H9 (cell line): ENCODE results near the gene CCDC28A. TPM values are rescaled to one million over a fixed set of nuclear protein-coding genes. Genes with fewer than 3 reads are reported as not detected.

Experiments used
- DNase-seq: peaks from one replicate; pipeline ENCODE4 v3.0.0-alpha.2; 2017
- H2AFZ ChIP-seq: one replicate; pipeline ENCODE4 v1.6.1; 2013; ENCODE audit warnings: mild to moderate bottlenecking, low read length, control low read depth, moderate library complexity
- H2AK5ac ChIP-seq: 2 replicates; pipeline ENCODE4 v1.6.1; 2013; ENCODE audit warnings: low read length, control low read depth, mixed read lengths; ENCODE audit not compliant: insufficient read length
- H2BK120ac ChIP-seq: one replicate; pipeline ENCODE4 v1.6.1; 2013; ENCODE audit warnings: low read depth, mild to moderate bottlenecking, low read length, control low read depth, inconsistent platforms; ENCODE audit not compliant: poor library complexity, severe bottlenecking
- H2BK12ac ChIP-seq: 2 replicates; pipeline ENCODE4 v1.6.1; 2013; ENCODE audit warnings: low read length, control low read depth, mixed read lengths, low read depth; ENCODE audit not compliant: insufficient read length
- H2BK15ac ChIP-seq: 2 replicates; pipeline ENCODE4 v1.6.1; 2013; ENCODE audit warnings: low read depth, low read length, control low read depth
- H2BK20ac ChIP-seq: one replicate; pipeline ENCODE4 v1.6.1; 2013; ENCODE audit warnings: low read depth, mild to moderate bottlenecking, low read length, control low read depth, inconsistent platforms; ENCODE audit not compliant: poor library complexity, severe bottlenecking
- H2BK5ac ChIP-seq: 2 replicates; pipeline ENCODE4 v1.6.1; 2013; ENCODE audit warnings: low read length, control low read depth, mixed read lengths; ENCODE audit not compliant: insufficient read length
- H3K14ac ChIP-seq: 2 replicates; pipeline ENCODE4 v1.6.1; 2013; ENCODE audit warnings: low read length, control low read depth; ENCODE audit not compliant: insufficient read depth
- H3K18ac ChIP-seq: 2 replicates; pipeline ENCODE4 v1.6.1; 2013; ENCODE audit warnings: low read depth, mild to moderate bottlenecking, mixed read lengths, low read length, control low read depth; ENCODE audit not compliant: insufficient read length
- H3K23ac ChIP-seq: 2 replicates; pipeline ENCODE4 v1.6.1; 2013; ENCODE audit warnings: low read length, control low read depth, mixed read lengths, low read depth; ENCODE audit not compliant: insufficient read length
- H3K23me2 ChIP-seq: 2 replicates; pipeline ENCODE4 v1.6.1; 2013; ENCODE audit warnings: low read depth, mild to moderate bottlenecking, mixed read lengths, low read length, control low read depth; ENCODE audit not compliant: insufficient read length, poor library complexity, severe bottlenecking
- H3K27ac ChIP-seq: 2 replicates; pipeline ENCODE4 v1.5.1; 2013; ENCODE audit warnings: low read length, control low read depth, mixed read lengths, low read depth; ENCODE audit not compliant: insufficient read length
- H3K27me3 ChIP-seq: 2 replicates; pipeline ENCODE4 v1.6.1; 2013; ENCODE audit warnings: low read length, control low read depth, inconsistent platforms; ENCODE audit not compliant: insufficient read depth
- H3K4ac ChIP-seq: 2 replicates; pipeline ENCODE4 v1.6.1; 2013; ENCODE audit warnings: low read depth, mild to moderate bottlenecking, control low read depth, inconsistent platforms, low read length, moderate library complexity
- H3K4me1 ChIP-seq: 2 replicates; pipeline ENCODE4 v1.6.1; 2013; ENCODE audit warnings: low read length, control low read depth, inconsistent platforms; ENCODE audit not compliant: insufficient read depth
- H3K4me2 ChIP-seq: 2 replicates; pipeline ENCODE4 v1.6.1; 2013; ENCODE audit warnings: low read length, control low read depth, mixed read lengths; ENCODE audit not compliant: insufficient read length, insufficient read depth
- H3K56ac ChIP-seq: 2 replicates; pipeline ENCODE4 v1.6.1; 2013; ENCODE audit warnings: low read depth, mild to moderate bottlenecking, mixed read lengths, low read length, control low read depth; ENCODE audit not compliant: insufficient read length
- H3K79me1 ChIP-seq: 2 replicates; pipeline ENCODE4 v1.6.1; 2013; ENCODE audit warnings: low read depth, mild to moderate bottlenecking, moderate library complexity, low read length, control low read depth, inconsistent platforms; ENCODE audit not compliant: insufficient read depth, poor library complexity, severe bottlenecking
- H3K79me2 ChIP-seq: 2 replicates; pipeline ENCODE4 v1.6.1; 2013; ENCODE audit warnings: low read length, control low read depth, inconsistent platforms; ENCODE audit not compliant: insufficient read depth
- H3K9ac ChIP-seq: 2 replicates; pipeline ENCODE4 v1.6.1; 2013; ENCODE audit warnings: low read length, control low read depth, mixed read lengths; ENCODE audit not compliant: insufficient read length; ENCODE audit errors: extremely low read depth
- H3K9me3 ChIP-seq: one replicate; pipeline ENCODE4 v1.6.1; 2013; ENCODE audit warnings: low read depth, low read length, inconsistent platforms; ENCODE audit not compliant: control insufficient read depth
- H3T11ph ChIP-seq: one replicate; pipeline ENCODE4 v1.6.1; 2013; ENCODE audit warnings: mild to moderate bottlenecking, low read length, control low read depth, inconsistent platforms
- H4K20me1 ChIP-seq: one replicate; pipeline ENCODE4 v1.6.1; 2013; ENCODE audit not compliant: control insufficient read depth, insufficient read length, insufficient read depth
- H4K5ac ChIP-seq: 2 replicates; pipeline ENCODE4 v1.6.1; 2013; ENCODE audit warnings: low read depth, mild to moderate bottlenecking, mixed read lengths, low read length, control low read depth; ENCODE audit not compliant: insufficient read length
- H4K8ac ChIP-seq: replicated peaks from 2 replicates; pipeline ENCODE4 v1.6.1; 2013; ENCODE audit warnings: low read length, control low read depth, mixed read lengths, low read depth; ENCODE audit not compliant: insufficient read length
- H4K91ac ChIP-seq: 2 replicates; pipeline ENCODE4 v1.6.1; 2013; ENCODE audit warnings: low read depth, mild to moderate bottlenecking, moderate library complexity, mixed read lengths, low read length, control low read depth; ENCODE audit not compliant: insufficient read length
- H3K27ac Mint-ChIP-seq, 3 experiments: 2 replicates in 2 of 3; 3 replicates in 1 of 3; pipeline ENCODE4 v1.8.0; 2020 to 2021; ENCODE audit warnings: mixed read lengths in 3 of 3, mild to moderate bottlenecking in 1 of 3, moderate library complexity in 1 of 3
- H3K27me3 Mint-ChIP-seq: 2 replicates; pipeline ENCODE4 v1.8.0; 2021; ENCODE audit warnings: low read depth, mild to moderate bottlenecking, moderate library complexity, mixed read lengths
- H3K36me3 Mint-ChIP-seq, 3 experiments: 2 replicates in 2 of 3; 3 replicates in 1 of 3; pipeline ENCODE4 v1.8.0; 2020 to 2021; ENCODE audit warnings: low read depth in 3 of 3, mixed read lengths in 3 of 3; ENCODE audit not compliant: insufficient read depth in 1 of 3
- H3K4me1 Mint-ChIP-seq, 2 experiments: 2 replicates each; pipeline ENCODE4 v1.8.0; 2020; ENCODE audit warnings: mixed read lengths in 2 of 2
- H3K4me3 Mint-ChIP-seq, 2 experiments: 2 replicates in 1 of 2; 3 replicates in 1 of 2; pipeline ENCODE4 v1.8.0; 2020 to 2021; ENCODE audit warnings: mild to moderate bottlenecking in 2 of 2, mixed read lengths in 2 of 2, moderate library complexity in 1 of 2
- H3K9me3 Mint-ChIP-seq, 2 experiments: 2 replicates in 1 of 2; 3 replicates in 1 of 2; pipeline ENCODE4 v1.8.0; 2020; ENCODE audit warnings: mild to moderate bottlenecking in 2 of 2, mixed read lengths in 2 of 2, moderate library complexity in 1 of 2
- WGBS: extraction: QIAGEN DNeasy Blood & Tissue Kit; methylation state at CpG from one replicate; pipeline ENCODE4 v1.1.7; 2013; ENCODE audit warnings: missing lambda C conversion rate, low lambda C conversion rate, mixed read lengths; ENCODE audit not compliant: insufficient read length; ENCODE audit errors: extremely low coverage; 5-methylcytosine and 5-hydroxymethylcytosine counted together
- total RNA-seq: library from RNA; stranded (reverse); gene quantifications from 2 replicates; pipeline ENCODE4 v1.2.1, GENCODE V29; 2021
- TF ChIP-seq, protein P1 (sequence below): fragments of 200-600 bp; sonication (generic); conservative IDR thresholded peaks from 3 replicates; pipeline ENCODE4 v1.8.0; 2021; ENCODE audit warnings: antibody characterized with exemption, mild to moderate bottlenecking

Gene CCDC28A
- total RNA-seq, 1 experiment from 2014 or later = 12.9 TPM

- Mint-ChIP-seq H3K27ac (peak overlapping the region in 1 of 3 experiments; percentile 40; a peak in 1 of 7 replicates), H3K4me3 (no peak overlapping the region), H3K27me3 (no peaks in the 10 kb centered on the region), H3K9me3 (no peaks in the 10 kb centered on the region), H3K4me1 (peaks cover 17 to 23% of the 10 kb centered on the region in 2 experiments), H3K36me3 (no peaks in the 10 kb centered on the region)
- Histone ChIP-seq H4K8ac (no peak overlapping the region), H2BK12ac (no peak overlapping the region), H3K4me1 (peaks cover 5% of the 10 kb centered on the region; the same call in 1 of the 2 replicates), H2AK5ac (no peak overlapping the region), H3K79me2 (no peaks in the 10 kb centered on the region), H3K14ac (no peak overlapping the region), H3K18ac (no peak overlapping the region), H3K79me1 (no peaks in the 10 kb centered on the region), H3K27ac (no peak overlapping the region), H3T11ph (no peak overlapping the region), H3K4ac (no peak overlapping the region), H2BK5ac (no peak overlapping the region), H2AFZ (no peak overlapping the region), H3K56ac (no peak overlapping the region), H3K9ac (no peak overlapping the region), H2BK20ac (no peak overlapping the region), H2BK15ac (no peak overlapping the region), H4K91ac (no peak overlapping the region), H2BK120ac (no peak overlapping the region), H3K23ac (no peak overlapping the region), H4K20me1 (no peaks in the 10 kb centered on the region), H3K9me3 (no peaks in the 10 kb centered on the region), H3K23me2 (no peaks in the 10 kb centered on the region), H4K5ac (no peak overlapping the region), H3K27me3 (no peaks in the 10 kb centered on the region), H3K4me2 (no peak overlapping the region)
- DNase-seq = no peak
- WGBS = no CpG with 5 or more reads among the region's 4 CpGs
- TF ChIP-seq, protein P1, sequence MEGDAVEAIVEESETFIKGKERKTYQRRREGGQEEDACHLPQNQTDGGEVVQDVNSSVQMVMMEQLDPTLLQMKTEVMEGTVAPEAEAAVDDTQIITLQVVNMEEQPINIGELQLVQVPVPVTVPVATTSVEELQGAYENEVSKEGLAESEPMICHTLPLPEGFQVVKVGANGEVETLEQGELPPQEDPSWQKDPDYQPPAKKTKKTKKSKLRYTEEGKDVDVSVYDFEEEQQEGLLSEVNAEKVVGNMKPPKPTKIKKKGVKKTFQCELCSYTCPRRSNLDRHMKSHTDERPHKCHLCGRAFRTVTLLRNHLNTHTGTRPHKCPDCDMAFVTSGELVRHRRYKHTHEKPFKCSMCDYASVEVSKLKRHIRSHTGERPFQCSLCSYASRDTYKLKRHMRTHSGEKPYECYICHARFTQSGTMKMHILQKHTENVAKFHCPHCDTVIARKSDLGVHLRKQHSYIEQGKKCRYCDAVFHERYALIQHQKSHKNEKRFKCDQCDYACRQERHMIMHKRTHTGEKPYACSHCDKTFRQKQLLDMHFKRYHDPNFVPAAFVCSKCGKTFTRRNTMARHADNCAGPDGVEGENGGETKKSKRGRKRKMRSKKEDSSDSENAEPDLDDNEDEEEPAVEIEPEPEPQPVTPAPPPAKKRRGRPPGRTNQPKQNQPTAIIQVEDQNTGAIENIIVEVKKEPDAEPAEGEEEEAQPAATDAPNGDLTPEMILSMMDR = peak; percentile 82
Observed at GRCh38 chr6:138815797-138816528, 42.4 kb downstream of the CCDC28A start.
